SK-N-SH (cell line): Measurements from ENCODE around the gene TSGA10IP.

Experiments
- EP300 ChIP-seq, 2 experiments: IDR thresholded peaks; 2 replicates each; pipeline versions ENCODE4 v1.4.0 to v1.6.1; 2012; ENCODE audit warnings: borderline replicate concordance in 1 of 2, low read depth in 1 of 2, low read length in 1 of 2
- IRF3 ChIP-seq: fragments of 150-350 bp; IDR thresholded peaks from 2 replicates; pipeline ENCODE4 v1.6.1; 2016; ENCODE audit warnings: mild to moderate bottlenecking, low read depth, low read length
- NFIC ChIP-seq: IDR thresholded peaks from 2 replicates; pipeline ENCODE4 v1.4.0; 2012; ENCODE audit warnings: borderline replicate concordance
- POLR2AphosphoS5 ChIP-seq: IDR thresholded peaks from 2 replicates; pipeline ENCODE4 v1.6.1; 2012; ENCODE audit warnings: low read depth, low read length
- RAD21 ChIP-seq: IDR thresholded peaks from 2 replicates; pipeline ENCODE4 v1.6.1; 2012; ENCODE audit warnings: mild to moderate bottlenecking, low read length
- RCOR1 ChIP-seq: fragments of 150-350 bp; IDR thresholded peaks from 2 replicates; pipeline ENCODE4 v1.6.1; 2017; ENCODE audit warnings: antibody characterized with exemption, low read length
- REST ChIP-seq: IDR thresholded peaks from 2 replicates; pipeline ENCODE4 v1.6.1; 2012; ENCODE audit warnings: mild to moderate bottlenecking, low read depth, low read length, moderate library complexity
- SMC3 ChIP-seq: IDR thresholded peaks from 2 replicates; pipeline ENCODE4 v1.6.1; 2012; ENCODE audit warnings: low read depth, low read length, improper control_type of control experiment
- TAF1 ChIP-seq: IDR thresholded peaks from 2 replicates; pipeline ENCODE4 v1.6.1; 2012; ENCODE audit warnings: low read depth, mild to moderate bottlenecking, low read length, moderate library complexity, borderline replicate concordance
- TEAD4 ChIP-seq: IDR thresholded peaks from 2 replicates; pipeline ENCODE4 v1.4.0; 2012; ENCODE audit warnings: mild to moderate bottlenecking, borderline replicate concordance; ENCODE audit not compliant: insufficient read depth
- YY1 ChIP-seq: IDR thresholded peaks from 2 replicates; pipeline ENCODE4 v1.4.0; 2012; ENCODE audit warnings: low read depth, mild to moderate bottlenecking
- ZBTB33 ChIP-seq: IDR thresholded peaks from 2 replicates; pipeline ENCODE4 v1.4.0; 2012; ENCODE audit warnings: low read depth, borderline replicate concordance
- TF ChIP-seq, protein P1 (sequence below): fragments of 200-600 bp; sonication (generic); IDR thresholded peaks from 2 replicates; pipeline ENCODE4 v1.6.1; 2017; ENCODE audit warnings: antibody characterized with exemption, mild to moderate bottlenecking, moderate library complexity
- TF ChIP-seq, protein P2 (sequence below): IDR thresholded peaks from 2 replicates; pipeline ENCODE4 v1.4.0; 2012; ENCODE audit warnings: low read depth

GRCh38 chr11:65962141-65962564, 16.9 kb downstream of the TSGA10IP start:
- TF ChIP-seq, protein P1, sequence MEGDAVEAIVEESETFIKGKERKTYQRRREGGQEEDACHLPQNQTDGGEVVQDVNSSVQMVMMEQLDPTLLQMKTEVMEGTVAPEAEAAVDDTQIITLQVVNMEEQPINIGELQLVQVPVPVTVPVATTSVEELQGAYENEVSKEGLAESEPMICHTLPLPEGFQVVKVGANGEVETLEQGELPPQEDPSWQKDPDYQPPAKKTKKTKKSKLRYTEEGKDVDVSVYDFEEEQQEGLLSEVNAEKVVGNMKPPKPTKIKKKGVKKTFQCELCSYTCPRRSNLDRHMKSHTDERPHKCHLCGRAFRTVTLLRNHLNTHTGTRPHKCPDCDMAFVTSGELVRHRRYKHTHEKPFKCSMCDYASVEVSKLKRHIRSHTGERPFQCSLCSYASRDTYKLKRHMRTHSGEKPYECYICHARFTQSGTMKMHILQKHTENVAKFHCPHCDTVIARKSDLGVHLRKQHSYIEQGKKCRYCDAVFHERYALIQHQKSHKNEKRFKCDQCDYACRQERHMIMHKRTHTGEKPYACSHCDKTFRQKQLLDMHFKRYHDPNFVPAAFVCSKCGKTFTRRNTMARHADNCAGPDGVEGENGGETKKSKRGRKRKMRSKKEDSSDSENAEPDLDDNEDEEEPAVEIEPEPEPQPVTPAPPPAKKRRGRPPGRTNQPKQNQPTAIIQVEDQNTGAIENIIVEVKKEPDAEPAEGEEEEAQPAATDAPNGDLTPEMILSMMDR, result no peak
- no peak for TF ChIP-seq IRF3
- no peak for TF ChIP-seq EP300 (IDR thresholded peaks at IDR 0.05; ENCODE audit: borderline replicate concordance in 1 of 2, low read depth in 1 of 2, low read length in 1 of 2)
- no peak for TF ChIP-seq TAF1
- TF ChIP-seq TEAD4, result no peak
- TF ChIP-seq POLR2AphosphoS5, result no peak
- TF ChIP-seq, protein P2, sequence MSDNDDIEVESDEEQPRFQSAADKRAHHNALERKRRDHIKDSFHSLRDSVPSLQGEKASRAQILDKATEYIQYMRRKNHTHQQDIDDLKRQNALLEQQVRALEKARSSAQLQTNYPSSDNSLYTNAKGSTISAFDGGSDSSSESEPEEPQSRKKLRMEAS, result no peak
- no peak for TF ChIP-seq SMC3
- TF ChIP-seq REST, result no peak
- no peak for TF ChIP-seq RAD21
- no peak for TF ChIP-seq YY1
- no peak for TF ChIP-seq RCOR1
- no peak for TF ChIP-seq ZBTB33
- no peak for TF ChIP-seq NFIC
